ENCODE measurements around the gene NEGR1.

The NEGR1 gene

DNA sequence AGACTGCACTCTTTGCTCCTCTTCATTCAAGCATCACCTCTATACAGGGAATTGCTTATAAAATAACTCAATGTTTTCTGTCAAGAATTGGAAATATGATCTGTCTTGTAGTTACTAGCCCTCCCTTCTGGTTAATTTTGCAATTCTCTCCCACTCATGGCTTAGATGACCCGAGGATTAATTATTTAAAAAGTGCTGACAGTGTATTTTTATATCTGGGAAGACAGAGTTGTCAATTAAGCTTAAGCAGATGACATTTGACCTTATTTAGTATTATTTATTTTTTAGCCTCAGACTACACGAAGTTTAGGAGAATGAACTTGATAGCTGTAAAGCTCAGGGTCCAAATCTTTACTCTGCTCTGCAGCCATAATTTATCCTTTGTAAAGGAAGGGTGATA is 538.5 kb downstream of the NEGR1 start:
- DNase-seq = no peak
- intact Hi-C loops (cut with DNase I) = no loop called here

DNA sequence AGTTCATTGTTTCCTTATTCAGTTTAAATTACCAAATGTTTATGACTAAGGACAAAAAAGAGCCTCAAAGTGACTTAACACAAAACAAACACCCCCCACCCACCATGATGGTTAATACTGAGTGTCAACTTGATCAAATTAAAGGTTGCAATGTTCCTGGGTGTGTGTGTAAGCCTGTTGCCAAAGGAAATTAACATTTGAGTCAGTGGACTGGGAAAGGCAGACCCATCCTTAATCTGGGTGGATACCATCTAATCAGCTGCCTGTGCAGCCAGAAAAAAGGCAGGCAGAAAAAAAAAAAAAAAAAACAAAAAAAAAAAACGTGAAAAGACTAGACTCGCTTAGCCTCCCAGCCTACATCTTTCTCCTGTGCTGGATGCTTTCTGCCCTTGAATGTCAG is 543.4 kb downstream of the NEGR1 start:
- intact Hi-C loops (cut with DNase I) = no loop called here
- DNase-seq = no peak

DNA sequence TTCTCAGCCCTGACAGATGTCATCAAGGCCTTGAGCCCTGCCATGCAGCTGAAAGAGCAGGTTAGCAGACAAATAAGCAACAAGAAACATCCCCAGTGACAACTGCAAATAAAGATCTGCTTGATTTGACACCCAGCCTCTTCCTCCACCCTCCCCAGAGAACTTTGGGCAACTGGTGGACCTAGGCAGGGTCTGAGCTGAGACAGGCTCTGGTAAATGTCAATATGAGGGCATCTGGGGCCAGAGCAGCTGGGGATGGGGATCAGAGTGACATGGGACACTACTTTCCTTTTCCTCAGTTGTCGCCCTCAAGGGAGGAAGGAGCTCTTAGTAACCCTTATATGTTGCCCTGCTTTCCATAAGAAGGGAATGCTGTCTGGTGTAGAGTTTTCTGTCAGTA is 544.1 kb downstream of the NEGR1 start:
- intact Hi-C loops (cut with DNase I) = no loop called here
- DNase-seq = no peak

DNA sequence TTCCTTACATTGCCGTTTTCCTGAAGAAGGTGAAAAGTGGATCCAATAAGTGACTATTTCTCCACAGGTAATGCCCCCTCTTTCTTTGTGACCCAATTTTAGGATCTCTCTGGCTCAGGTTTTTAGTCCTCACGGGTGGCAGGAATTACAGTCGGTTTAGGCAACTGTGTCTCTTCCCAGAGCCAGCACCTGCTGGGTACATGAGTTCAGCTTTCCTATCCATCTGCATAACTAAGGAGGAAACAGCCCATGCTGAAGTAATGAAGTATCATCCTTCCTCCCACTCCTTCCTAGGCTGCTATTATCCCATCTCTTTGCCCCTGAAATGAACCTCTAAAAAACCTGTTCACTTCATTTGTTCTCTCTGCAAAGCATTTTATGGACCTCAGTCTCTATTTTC is 544.6 kb downstream of the NEGR1 start:
- no peak for DNase-seq
- intact Hi-C loops (cut with DNase I) = no loop called here

DNA sequence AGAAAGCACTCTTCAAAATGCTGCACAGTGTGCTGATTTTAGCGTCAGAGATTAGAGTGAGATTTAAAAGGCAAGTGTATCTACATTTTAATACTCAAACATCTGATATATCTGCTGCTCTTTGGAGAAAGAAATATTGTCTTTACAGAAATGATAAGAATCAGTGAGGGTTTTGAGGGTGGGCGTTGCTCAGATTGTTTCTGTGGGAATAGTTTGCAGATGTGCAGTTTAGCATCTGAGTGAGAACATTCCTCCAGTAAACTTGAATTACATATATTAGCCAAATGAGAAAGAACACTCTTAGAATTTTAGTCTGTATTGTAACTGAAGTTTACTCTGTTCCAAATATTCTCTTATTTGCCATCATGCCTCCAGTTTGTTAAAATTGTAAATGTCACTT is 549.2 kb downstream of the NEGR1 start:
- DNase-seq = no peak

DNA sequence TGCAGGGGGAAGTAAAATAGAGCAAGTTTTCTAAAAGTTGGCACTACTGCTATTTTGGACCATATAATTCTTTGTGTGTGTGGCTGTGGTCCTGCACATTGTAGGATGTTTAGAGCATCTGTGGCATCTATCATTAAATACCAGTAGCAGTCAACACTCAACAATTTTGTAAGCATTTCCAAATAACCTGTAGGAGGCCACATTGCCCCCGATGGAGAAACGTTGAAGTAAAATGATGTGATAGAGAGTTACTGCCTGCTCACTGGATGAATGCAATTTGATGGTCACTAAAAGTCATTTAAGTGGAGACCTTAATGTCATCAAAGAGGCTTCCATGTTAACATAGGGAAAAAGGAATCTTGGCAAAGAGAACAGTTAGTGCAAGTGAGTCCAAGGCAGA is 560.8 kb downstream of the NEGR1 start:
- no peak for DNase-seq
- intact Hi-C loops (cut with DNase I) = no loop called here

More for the DNA sequence above, 549.2 kb downstream of the NEGR1 start:
- intact Hi-C loops (cut with DNase I) = no loop called here

DNA sequence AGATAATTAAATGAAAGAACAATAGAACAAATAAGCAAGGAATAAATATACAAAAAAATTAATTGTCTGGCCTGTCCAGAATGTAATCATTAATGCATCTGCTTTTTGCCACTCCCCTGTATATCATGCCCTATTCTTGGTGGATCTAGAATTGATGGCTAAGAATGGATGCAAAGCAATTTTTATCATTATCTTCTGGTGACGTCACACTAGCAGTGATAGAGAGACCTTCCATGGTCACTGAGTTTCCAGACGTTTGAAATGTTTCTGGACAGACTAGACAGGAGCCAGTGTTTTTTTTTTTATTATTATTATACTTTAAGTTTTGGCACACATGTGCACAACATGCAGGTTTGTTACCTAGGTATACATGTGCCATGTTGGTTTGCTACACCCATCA is 563.0 kb downstream of the NEGR1 start:
- no peak for DNase-seq
- intact Hi-C loops (cut with DNase I) = no loop called here

DNA sequence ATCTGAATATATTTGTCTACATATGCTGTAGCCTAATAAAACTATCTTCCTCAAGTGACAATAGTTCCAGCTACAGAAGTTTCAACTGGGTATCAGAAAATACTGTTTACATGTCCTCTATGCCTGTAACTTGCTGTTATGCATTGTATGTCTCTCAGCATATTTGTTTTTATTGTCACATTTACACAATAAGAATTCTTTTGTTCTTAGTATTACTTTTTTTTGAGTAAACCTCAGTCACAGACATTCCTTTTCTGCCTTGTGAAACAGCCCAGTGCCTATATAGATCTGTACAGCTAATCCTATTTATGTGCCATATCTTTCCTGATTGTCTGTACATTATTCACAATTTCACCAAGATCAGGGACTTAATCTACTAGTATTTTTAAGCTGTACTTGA is 565.2 kb downstream of the NEGR1 start:
- intact Hi-C loops (cut with DNase I) = no loop called here
- DNase-seq = no peak

DNA sequence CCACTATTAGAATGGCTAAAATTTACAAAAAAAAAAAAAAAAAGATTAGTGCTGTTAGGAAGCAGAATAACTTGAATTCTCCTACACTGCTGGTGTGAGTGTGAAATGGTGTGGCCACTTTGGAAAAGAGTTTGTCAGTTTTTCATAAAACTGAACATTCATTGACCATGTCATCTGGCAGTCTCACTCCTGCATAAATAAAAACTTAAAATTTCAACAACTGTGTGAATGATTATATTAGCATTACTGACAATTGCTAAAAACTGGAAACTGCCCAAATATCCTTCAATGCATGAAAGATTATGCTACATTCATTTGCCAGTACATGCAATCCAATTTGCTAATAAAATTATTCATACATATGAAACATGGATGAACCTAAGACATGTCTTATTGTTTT is 570.9 kb downstream of the NEGR1 start:
- intact Hi-C loops (cut with DNase I) = no loop called here

DNA sequence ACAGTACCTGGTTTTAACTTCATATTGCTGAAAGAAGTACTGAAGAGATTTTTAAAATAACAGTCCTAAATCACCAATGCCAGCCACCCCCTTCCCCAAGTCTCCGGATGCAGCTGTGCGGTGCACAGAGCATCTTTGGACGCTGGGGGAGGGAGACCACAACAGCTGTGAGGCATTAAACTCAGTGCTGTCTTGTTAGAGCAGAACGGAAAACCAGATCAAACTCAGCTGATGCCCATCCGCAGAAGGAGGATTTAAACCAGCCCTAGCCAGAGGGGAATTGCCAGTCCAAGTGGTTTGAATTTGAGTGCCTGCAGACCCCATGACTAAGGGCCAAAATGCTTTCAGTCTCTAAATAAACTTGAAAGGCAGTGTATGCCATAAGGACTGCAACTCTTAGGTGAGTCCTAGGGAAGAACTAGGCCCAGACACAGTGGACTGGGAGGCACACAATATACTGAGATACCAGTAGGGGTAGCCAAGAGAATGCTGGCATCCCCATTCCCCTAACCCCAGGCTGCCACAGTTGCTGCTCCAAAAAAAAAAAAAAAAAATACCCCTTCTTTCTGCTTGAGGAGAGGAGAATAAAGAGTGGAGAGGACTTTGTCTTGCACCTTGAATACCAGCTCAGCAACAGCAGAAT is 576.2 kb downstream of the NEGR1 start:
- intact Hi-C loops (cut with DNase I) = no loop called here
- peak in 3 of 10 donors; percentile 47 to 57 (median 48) for DNase-seq

More for the DNA sequence above, 570.9 kb downstream of the NEGR1 start:
- no peak for DNase-seq

DNA sequence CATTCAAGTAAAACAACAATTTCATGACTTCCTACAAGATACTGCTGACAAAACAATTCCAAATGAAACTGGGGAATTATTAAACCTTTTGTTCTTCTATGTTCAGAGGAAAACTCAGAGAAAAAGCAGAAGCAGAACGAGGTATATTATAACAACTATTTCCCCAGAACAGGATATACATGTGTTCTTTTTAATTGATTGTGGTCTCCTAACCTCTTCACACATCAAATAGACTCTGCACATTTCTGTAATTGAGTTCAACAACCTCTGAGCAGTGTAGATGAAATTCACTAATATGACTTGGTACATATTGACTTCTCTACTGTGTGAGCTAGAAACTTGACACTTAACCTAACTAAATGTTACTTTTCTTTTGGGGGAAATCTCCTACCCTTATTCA is 584.2 kb downstream of the NEGR1 start:
- DNase-seq = no peak
- intact Hi-C loops (cut with DNase I) = no loop called here

DNA sequence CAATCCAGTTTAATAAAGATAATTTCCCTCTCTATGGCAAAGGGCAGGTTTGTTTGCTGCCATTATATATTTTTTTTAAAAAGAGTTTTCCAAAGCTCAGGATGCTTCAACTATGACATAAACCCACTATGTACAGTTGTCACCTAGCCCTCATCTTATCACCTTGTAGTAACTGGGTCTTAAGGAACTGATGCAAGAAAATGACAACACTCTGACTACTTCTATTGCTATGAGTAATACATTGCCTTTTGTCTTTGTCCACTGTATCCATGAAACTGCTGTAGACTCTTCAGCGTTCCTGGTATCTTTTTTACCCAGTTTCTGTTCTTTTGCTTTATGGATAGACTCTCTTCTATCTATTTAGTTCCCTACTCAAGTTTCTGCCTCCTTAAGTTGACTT is 586.5 kb downstream of the NEGR1 start:
- no peak for DNase-seq
- intact Hi-C loops (cut with DNase I) = no loop called here

DNA sequence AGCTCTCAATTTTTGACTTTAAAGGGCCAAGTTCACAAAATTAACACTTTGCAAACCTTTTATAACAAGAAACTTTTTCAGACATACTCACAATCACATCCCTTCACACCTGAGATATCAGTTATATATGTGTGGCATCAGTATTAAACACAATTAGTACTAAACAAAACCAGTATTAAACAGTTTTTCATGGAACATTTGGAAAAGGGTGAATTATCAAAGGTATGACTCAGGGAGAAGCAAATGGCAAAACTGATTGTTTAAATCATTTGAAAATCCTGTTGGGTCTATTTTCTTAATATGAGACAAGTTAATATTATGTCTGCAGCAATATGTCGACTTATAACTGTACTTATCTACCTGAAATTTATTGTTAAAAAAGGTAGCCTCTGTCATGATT is 587.3 kb downstream of the NEGR1 start:
- no peak for DNase-seq
- intact Hi-C loops (cut with DNase I) = no loop called here

DNA sequence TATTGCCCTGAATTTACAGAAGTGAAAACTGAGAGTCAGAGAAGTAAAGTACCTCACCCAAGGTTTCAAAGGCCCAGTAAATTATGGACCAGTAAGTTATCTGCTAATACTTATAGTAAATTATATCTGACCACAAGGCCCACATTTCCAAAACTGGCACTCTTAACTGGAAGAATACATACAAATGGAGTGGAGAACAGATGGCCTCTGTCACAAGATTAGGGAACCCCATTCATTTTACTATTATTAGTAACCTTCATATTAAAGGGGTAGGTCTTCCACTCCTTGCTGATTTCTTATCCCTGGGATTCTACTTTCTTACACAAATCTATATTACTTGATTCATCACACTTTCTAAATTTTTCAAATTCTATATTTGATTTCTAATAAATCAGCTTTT is 588.8 kb downstream of the NEGR1 start:
- intact Hi-C loops (cut with DNase I) = no loop called here
- no peak for DNase-seq

DNA sequence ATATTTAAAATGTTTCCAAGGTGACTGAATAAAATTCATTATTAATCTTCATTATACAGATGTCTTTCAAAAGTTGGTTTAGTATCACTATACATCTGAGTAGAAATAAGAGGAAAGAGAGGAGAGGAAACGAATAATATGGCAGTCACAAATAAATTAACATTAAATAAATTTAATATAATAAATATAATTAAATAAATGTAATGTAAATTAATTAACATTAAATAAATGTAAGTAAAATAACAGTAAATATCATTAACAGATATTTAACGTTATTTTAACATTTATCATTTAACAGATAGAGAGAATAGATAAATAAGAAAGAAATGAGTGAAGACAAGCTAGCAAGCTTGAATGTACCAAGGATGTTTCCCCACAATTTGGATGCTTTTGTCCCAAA is 592.7 kb downstream of the NEGR1 start:
- DNase-seq = no peak
- intact Hi-C loops (cut with DNase I) = no loop called here

DNA sequence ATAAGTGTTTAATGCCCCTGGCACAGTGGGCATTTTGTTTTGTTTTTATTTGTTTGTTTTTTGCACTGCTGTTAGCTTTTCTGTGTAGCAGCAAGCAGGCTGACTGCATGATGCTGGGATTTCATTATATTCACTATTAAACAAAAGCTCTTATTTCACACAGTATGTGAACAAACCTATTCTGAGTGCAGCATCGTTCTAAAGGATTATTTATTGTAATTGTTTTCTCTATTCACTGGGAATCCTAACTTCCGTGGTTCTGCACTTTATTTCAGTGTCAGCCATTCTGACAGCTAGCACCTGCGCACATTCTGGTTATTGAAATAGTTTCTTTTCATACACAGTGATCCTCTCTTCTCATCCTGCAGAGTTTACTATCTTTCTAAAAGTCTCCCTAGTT is 595.0 kb downstream of the NEGR1 start:
- intact Hi-C loops (cut with DNase I) = no loop called here
- peak in 1 of 10 donors; percentile 24 for DNase-seq

DNA sequence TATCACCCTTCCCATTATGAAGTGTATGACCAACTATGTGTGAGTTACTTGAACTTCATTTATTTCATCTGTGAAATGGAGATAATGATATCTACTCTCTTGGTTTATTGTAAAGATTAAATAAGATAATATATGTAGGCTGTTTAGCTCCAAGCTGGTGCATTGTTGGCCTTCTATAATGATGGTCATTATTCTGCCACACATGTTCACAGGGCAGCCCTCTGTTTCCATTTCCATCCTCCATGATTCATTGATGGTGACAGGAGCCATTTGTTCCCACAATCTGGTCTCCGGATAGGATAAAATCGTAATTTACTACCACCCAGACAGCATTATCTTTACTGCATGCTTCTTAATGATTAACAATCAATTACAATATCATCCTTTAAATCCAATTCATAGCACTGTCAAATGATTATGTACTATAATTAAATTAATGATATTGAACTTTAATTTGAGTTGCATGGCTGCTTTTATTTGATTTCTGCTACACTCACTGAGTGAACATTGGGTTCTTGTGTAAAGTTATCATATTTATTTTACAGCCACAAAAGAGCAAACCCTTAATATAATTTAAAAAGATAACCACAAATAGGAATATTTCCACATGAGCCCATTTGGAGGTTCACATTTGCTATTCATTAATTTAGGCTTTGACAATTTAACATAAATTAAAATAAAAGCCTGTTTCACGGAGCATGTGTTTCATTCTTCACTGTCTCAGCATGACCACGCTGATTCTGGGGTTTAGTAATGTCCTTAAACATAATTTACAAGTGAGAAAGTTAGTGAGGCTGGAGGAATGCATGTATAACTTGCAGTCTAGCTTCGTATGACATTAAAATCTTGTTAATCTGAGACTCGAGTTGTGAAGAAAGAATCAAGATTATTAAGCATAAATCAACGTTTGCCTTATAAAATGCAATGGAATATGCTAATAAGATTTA is 605.1 kb downstream of the NEGR1 start:
- DNase-seq = no peak
- intact Hi-C loops (cut with DNase I) = no loop called here

DNA sequence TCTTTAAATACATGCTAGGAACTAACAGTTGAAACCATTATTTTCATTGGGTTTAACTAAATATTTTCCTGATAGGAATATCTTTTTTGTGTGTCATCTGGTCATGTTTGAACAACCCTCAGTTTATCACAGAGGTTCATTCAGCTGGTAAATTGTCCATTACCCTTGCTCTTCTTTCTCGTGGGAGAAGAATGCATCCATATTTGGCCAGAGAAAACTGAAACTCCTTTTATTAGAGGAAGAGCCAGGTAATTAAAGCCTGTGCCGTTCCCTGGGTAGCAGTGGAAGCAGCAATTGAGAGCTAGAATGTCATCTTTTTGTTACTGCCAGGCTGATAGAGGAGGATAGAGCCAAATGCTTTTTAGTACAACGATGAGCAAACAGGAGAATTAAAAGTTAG is 614.3 kb downstream of the NEGR1 start:
- intact Hi-C loops (cut with DNase I) = no loop called here
- no peak for DNase-seq

DNA sequence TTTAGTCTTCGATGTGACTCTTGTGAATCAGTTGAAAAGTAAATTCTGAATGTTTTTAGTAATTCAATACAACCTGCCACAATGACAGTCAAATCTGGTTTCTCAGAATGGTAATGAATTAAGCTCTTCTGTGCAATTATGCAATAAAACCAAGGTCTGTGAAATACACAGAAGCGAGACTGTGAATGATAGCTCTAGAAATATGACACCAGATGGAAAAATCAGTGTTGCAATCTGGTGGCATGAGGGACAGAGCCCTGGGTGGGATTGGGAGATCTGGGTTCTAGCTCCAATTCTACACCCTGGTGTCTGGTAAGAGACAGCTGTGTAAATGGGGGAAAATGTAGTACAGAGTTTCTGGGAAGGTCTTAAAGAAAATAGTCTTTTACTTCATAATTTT is 615.1 kb downstream of the NEGR1 start:
- intact Hi-C loops (cut with DNase I) = no loop called here

DNA sequence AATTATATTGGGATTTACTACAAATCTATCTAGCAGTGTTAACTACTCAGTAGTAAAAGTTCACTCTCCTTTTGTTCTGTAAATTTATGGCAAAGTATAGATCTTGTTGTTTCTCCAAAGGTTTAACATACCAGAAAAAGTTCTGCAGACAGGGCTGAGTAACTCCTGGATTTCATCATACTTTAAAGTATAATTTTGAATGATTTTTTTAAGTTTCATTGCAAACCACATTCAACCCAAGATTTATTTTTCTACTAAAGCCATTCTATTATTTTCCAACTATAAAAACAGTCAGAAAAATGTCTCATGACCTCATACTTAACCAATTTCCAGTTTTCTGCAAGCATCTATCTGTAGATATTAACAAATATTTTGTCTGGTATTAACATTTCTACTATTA is 615.7 kb downstream of the NEGR1 start:
- DNase-seq = no peak
- intact Hi-C loops (cut with DNase I) = no loop called here

More for the DNA sequence above, 615.1 kb downstream of the NEGR1 start:
- DNase-seq = no peak

DNA sequence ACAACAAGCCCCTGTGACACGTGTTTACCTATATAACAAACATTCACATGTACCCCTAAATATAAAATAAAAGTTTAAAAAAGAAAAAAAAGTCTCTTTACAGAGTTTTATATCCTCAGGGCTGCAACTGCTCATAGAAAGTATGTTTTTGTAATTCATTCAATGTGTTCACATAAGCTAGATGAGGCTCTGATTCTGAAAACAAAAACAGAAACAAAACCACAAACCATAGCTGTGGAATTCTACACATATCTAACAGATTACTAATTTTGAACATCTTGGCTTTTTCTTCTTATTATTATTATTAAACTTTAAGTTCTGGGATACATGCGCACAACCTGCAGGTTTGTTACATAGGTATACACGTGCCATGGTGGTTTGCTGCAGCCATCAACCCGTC is 621.9 kb downstream of the NEGR1 start:
- intact Hi-C loops (cut with DNase I) = no loop called here
- no peak for DNase-seq

Data from posterior cingulate gyrus (tissue), 11 donors.